MM.1S (cell line): ENCODE data around the gene TASP1.

ENCODE experiments used
- EZH2 ChIP-seq: fragments of 300-600 bp; sonication (generic); optimal IDR thresholded peaks from 2 replicates; pipeline ENCODE3; 2017; ENCODE audit warnings: low read depth, mild to moderate bottlenecking, antibody characterized with exemption, low read length, mixed read lengths
- EZH2phosphoT487 ChIP-seq: fragments of 300-600 bp; sonication (generic); IDR thresholded peaks from 2 replicates; pipeline ENCODE4 v1.6.1; 2018; ENCODE audit warnings: antibody characterized with exemption, low read length
- TF ChIP-seq, protein P1 (sequence below): fragments of 300-600 bp; sonication (generic); IDR thresholded peaks from 2 replicates; pipeline ENCODE4 v1.5.1; 2016; ENCODE audit warnings: antibody characterized with exemption, low read length, mixed read lengths

DNA sequence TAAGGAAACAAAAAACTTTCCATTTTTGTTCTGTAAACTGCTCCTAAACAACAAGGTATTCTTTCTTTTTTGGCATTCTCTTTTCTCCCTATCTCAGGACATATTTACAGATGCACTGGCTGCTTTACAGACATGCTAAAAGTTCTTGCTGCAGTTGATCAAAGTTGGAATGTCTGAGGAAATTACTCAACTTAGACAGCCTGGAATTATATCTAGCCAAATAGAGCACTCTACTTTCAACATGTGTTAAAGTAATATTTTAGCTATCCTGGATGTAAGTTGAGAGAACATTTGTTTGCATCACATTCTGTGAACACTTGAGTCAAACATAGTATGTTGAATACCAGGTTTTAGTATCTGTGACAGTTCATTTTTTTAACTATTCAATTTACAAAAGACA, 24.8 kb downstream of the TASP1 start:
- TF ChIP-seq, protein P1, sequence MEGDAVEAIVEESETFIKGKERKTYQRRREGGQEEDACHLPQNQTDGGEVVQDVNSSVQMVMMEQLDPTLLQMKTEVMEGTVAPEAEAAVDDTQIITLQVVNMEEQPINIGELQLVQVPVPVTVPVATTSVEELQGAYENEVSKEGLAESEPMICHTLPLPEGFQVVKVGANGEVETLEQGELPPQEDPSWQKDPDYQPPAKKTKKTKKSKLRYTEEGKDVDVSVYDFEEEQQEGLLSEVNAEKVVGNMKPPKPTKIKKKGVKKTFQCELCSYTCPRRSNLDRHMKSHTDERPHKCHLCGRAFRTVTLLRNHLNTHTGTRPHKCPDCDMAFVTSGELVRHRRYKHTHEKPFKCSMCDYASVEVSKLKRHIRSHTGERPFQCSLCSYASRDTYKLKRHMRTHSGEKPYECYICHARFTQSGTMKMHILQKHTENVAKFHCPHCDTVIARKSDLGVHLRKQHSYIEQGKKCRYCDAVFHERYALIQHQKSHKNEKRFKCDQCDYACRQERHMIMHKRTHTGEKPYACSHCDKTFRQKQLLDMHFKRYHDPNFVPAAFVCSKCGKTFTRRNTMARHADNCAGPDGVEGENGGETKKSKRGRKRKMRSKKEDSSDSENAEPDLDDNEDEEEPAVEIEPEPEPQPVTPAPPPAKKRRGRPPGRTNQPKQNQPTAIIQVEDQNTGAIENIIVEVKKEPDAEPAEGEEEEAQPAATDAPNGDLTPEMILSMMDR, result no peak
- TF ChIP-seq EZH2 (no peak), EZH2phosphoT487 (no peak)
